GM12878 (cell line): ENCODE results near the gene IFNB1. TPM values are rescaled to one million over a fixed set of nuclear protein-coding genes. Genes with fewer than 3 reads are reported as not detected.
A peak's percentile ranks its signal among the peaks of the same experiment; 100 is the strongest.

Source experiments
- EED ChIP-seq: sonication (generic); IDR thresholded peaks from 2 replicates; pipeline ENCODE4 v1.6.1; 2016; ENCODE audit warnings: antibody characterized with exemption, low read depth
- ELK1 ChIP-seq: IDR thresholded peaks from 2 replicates; pipeline ENCODE4 v1.6.1; 2012; ENCODE audit warnings: low read depth, low read length, improper control_type of control experiment
- EP300 ChIP-seq, 2 experiments: fragments of 150-350 bp in 1 of 2; IDR thresholded peaks; 2 replicates each; pipeline ENCODE4 v1.6.1; 2011 to 2012; ENCODE audit warnings: low read depth in 2 of 2, low read length in 2 of 2, borderline replicate concordance in 1 of 2, improper control_type of control experiment in 1 of 2, inconsistent platforms in 1 of 2; ENCODE audit not compliant: control insufficient read depth in 1 of 2
- ESRRA ChIP-seq: IDR thresholded peaks from 2 replicates; pipeline ENCODE4 v1.6.1; 2012; ENCODE audit warnings: mild to moderate bottlenecking, low read length, improper control_type of control experiment
- LARP7 ChIP-seq: fragments of 450-650 bp; IDR thresholded peaks from 2 replicates; pipeline ENCODE4 v1.6.1; 2017; ENCODE audit warnings: mild to moderate bottlenecking
- MEF2B ChIP-seq: fragments of 450-650 bp; IDR thresholded peaks from 2 replicates; pipeline ENCODE4 v1.6.1; 2018; ENCODE audit warnings: mild to moderate bottlenecking, moderate library complexity; ENCODE audit not compliant: partially characterized antibody, poor library complexity, severe bottlenecking
- NFYB ChIP-seq: IDR thresholded peaks from 2 replicates; pipeline ENCODE4 v1.6.1; 2011; ENCODE audit warnings: low read depth, mild to moderate bottlenecking, low read length, improper control_type of control experiment, moderate library complexity; ENCODE audit not compliant: insufficient read depth
- NRF1 ChIP-seq: conservative IDR thresholded peaks from 2 replicates; pipeline ENCODE4 v1.6.1; 2011; ENCODE audit warnings: mild to moderate bottlenecking, low read depth, low read length, improper control_type of control experiment
- RELB ChIP-seq: fragments of 450-650 bp; IDR thresholded peaks from 2 replicates; pipeline ENCODE4 v1.6.1; 2017; ENCODE audit warnings: low read depth, mild to moderate bottlenecking, moderate library complexity
- SMAD1 ChIP-seq: fragments of 450-650 bp; IDR thresholded peaks from 2 replicates; pipeline ENCODE4 v1.6.1; 2018; ENCODE audit warnings: mild to moderate bottlenecking, low read depth; ENCODE audit not compliant: partially characterized antibody
- SPI1 ChIP-seq: IDR thresholded peaks from 2 replicates; pipeline ENCODE4 v1.6.1; 2011; ENCODE audit warnings: low read depth, mild to moderate bottlenecking, low read length, moderate library complexity, borderline replicate concordance; ENCODE audit not compliant: insufficient read depth
- TCF7 ChIP-seq: IDR thresholded peaks from 2 replicates; pipeline ENCODE4 v1.6.1; 2014; ENCODE audit warnings: antibody characterized with exemption, borderline replicate concordance
- ZNF384 ChIP-seq: IDR thresholded peaks from 2 replicates; pipeline ENCODE4 v1.6.1; 2012; ENCODE audit warnings: low read depth, mild to moderate bottlenecking, low read length, improper control_type of control experiment, borderline replicate concordance
- polyA plus RNA-seq, 11 experiments: library from polyadenylated mRNA; depleted of rRNA in 4 of 11; unstranded in 6 of 11; stranded (reverse) in 5 of 11; fragments of >200 nt; fragmentation: Nextera tagmentation in 4 of 11; fragmentation: Illumina TruSeq in 1 of 11; extraction: Ambion mirVana in 4 of 11; extraction: Trizol in 1 of 11; gene quantifications; 1 replicate in 1 of 11; 2 replicates in 10 of 11; pipeline versions ENCODE4 v1.2.1 to v1.2.3, GENCODE V29; 2011 to 2016; ENCODE audit warnings: inconsistent platforms in 2 of 11, missing spikeins in 2 of 11, low read depth in 1 of 11
- total RNA-seq, 4 experiments: library from RNA; depleted of rRNA in 3 of 4; stranded (reverse); fragments of >200 nt in 3 of 4; fragmentation: Illumina TruSeq in 1 of 4; extraction: Trizol in 1 of 4; gene quantifications; 2 replicates each; pipeline versions ENCODE4 v1.2.1 to v1.2.3, GENCODE V29; 2013 to 2021
- TF ChIP-seq, protein P1 (sequence below): fragments of 450-650 bp; IDR thresholded peaks from 2 replicates; pipeline ENCODE4 v1.6.1; 2018; ENCODE audit warnings: mild to moderate bottlenecking, low read depth, moderate library complexity; ENCODE audit not compliant: partially characterized antibody
- TF ChIP-seq, protein P2 (sequence below): IDR thresholded peaks from 2 replicates; pipeline ENCODE4 v1.6.1; 2011; ENCODE audit warnings: low read depth, mild to moderate bottlenecking, low read length, moderate library complexity, borderline replicate concordance; ENCODE audit errors: extremely low read depth

The IFNB1 gene
- total and polyA plus RNA-seq, 10 of the 15 experiments (the other 5 are each of a cell fraction or from before 2014, with no cell fraction given) = 0.18 TPM; not detected in 9

DNA sequence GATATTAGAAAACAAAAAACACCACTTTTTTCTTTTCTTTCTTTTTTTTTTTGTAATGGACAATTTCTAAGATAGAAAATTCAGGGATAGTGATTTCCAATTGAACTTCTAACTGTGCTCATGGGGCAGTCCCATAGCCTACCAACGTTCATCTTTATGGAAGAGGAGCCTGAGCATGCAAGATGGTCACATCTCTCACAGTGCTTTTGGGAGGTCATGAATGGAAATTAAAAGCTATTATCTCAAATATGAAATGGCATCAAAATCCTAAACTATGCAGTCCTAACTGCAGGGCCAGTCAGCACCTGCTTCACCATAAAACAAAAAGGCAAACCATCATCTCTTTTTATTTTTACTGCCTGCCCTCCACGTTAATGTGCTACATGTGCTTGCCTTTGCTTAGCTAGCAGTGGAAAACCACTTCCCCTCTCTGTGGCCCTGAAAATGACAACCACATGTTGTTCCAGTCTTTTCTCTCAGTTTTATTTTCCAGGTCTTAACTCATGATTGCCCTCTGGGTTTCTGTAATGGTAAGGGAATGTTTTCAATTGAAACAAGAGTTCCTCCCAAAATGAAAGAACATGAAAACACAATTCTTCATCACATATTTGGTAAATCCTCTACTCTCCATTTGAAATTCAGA is 16.7 kb downstream of the IFNB1 start (continued):
- TF ChIP-seq ELK1 (no peak), SPI1 (peak; percentile 74; the same call in 1 of the 2 replicates), ESRRA (no peak), TCF7 (no peak), RELB (peak; percentile 43; the same call in 1 of the 2 replicates), LARP7 (no peak), NRF1 (no peak), EED (no peak), ZNF384 (no peak), SMAD1 (no peak), NFYB (no peak), MEF2B (no peak), EP300 (IDR thresholded peaks at IDR 0.05; ENCODE audit: borderline replicate concordance in 1 of 2, control insufficient read depth in 1 of 2, low read depth in 2 of 2, low read length in 2 of 2) (no peak)
- TF ChIP-seq, protein P1, sequence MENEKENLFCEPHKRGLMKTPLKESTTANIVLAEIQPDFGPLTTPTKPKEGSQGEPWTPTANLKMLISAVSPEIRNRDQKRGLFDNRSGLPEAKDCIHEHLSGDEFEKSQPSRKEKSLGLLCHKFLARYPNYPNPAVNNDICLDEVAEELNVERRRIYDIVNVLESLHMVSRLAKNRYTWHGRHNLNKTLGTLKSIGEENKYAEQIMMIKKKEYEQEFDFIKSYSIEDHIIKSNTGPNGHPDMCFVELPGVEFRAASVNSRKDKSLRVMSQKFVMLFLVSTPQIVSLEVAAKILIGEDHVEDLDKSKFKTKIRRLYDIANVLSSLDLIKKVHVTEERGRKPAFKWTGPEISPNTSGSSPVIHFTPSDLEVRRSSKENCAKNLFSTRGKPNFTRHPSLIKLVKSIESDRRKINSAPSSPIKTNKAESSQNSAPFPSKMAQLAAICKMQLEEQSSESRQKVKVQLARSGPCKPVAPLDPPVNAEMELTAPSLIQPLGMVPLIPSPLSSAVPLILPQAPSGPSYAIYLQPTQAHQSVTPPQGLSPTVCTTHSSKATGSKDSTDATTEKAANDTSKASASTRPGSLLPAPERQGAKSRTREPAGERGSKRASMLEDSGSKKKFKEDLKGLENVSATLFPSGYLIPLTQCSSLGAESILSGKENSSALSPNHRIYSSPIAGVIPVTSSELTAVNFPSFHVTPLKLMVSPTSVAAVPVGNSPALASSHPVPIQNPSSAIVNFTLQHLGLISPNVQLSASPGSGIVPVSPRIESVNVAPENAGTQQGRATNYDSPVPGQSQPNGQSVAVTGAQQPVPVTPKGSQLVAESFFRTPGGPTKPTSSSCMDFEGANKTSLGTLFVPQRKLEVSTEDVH = no peak
- TF ChIP-seq, protein P2, sequence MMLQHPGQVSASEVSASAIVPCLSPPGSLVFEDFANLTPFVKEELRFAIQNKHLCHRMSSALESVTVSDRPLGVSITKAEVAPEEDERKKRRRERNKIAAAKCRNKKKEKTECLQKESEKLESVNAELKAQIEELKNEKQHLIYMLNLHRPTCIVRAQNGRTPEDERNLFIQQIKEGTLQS = no peak
